RWPE2 (cell line): ENCODE data around the gene KCMF1.

Experiments used
- ATAC-seq: fragments of 200-7000 bp; cut with Tn5 transposase; 3 replicates; pipeline ENCODE4 v1.9.1; 2021; ENCODE audit warnings: low read depth
- DNase-seq: peaks from one replicate; pipeline ENCODE4 v3.0.0-alpha.2; 2020; ENCODE audit warnings: low spot score
- H3K27ac ChIP-seq: fragments of 450-650 bp; 2 replicates; pipeline ENCODE4 v1.5.1; 2017; ENCODE audit warnings: mild to moderate bottlenecking; ENCODE audit not compliant: poor library complexity, severe bottlenecking
- H3K27me3 ChIP-seq: fragments of 250-450 bp; sonication (Bioruptor Pico); 2 replicates; pipeline ENCODE4 v1.5.1; 2021; ENCODE audit warnings: mild to moderate bottlenecking, moderate library complexity; ENCODE audit not compliant: insufficient read depth, poor library complexity, severe bottlenecking
- H3K36me3 ChIP-seq: fragments of 250-450 bp; sonication (Bioruptor Pico); 2 replicates; pipeline ENCODE4 v1.5.1; 2020; ENCODE audit warnings: low read depth, mild to moderate bottlenecking, moderate library complexity
- H3K4me1 ChIP-seq: fragments of 250-450 bp; sonication (Bioruptor Pico); 2 replicates; pipeline ENCODE4 v1.5.1; 2021; ENCODE audit warnings: mild to moderate bottlenecking, moderate library complexity; ENCODE audit not compliant: insufficient read depth, poor library complexity, severe bottlenecking
- H3K4me3 ChIP-seq: fragments of 250-450 bp; sonication (Bioruptor Pico); 2 replicates; pipeline ENCODE4 v1.5.1; 2021; ENCODE audit warnings: mild to moderate bottlenecking, moderate library complexity; ENCODE audit not compliant: severe bottlenecking
- H3K9me3 ChIP-seq: fragments of 250-450 bp; sonication (Bioruptor Pico); 2 replicates; pipeline ENCODE4 v1.5.1; 2021; ENCODE audit warnings: mild to moderate bottlenecking, moderate library complexity; ENCODE audit not compliant: severe bottlenecking
- TF ChIP-seq, protein P1 (sequence below): fragments of 450-650 bp; IDR thresholded peaks from one replicate; pipeline ENCODE4 v1.5.1; 2017; ENCODE audit warnings: mild to moderate bottlenecking, moderate library complexity; ENCODE audit not compliant: poor library complexity, severe bottlenecking

Gene KCMF1

GRCh38 chr2:84939426-84940087 lies 31.4 kb upstream of the KCMF1 start:
- Histone ChIP-seq H3K27me3 (no peaks in the 10 kb centered on the region), H3K4me1 (peaks cover 11% of the 10 kb centered on the region), H3K4me3 (no peak overlapping the region), H3K9me3 (no peaks in the 10 kb centered on the region), H3K36me3 (peaks cover 3% of the 10 kb centered on the region; the same call in 1 of the 2 replicates), H3K27ac (peak overlapping the region; percentile 31)
- ATAC-seq (no peak), DNase-seq (no peak)
- TF ChIP-seq, protein P1, sequence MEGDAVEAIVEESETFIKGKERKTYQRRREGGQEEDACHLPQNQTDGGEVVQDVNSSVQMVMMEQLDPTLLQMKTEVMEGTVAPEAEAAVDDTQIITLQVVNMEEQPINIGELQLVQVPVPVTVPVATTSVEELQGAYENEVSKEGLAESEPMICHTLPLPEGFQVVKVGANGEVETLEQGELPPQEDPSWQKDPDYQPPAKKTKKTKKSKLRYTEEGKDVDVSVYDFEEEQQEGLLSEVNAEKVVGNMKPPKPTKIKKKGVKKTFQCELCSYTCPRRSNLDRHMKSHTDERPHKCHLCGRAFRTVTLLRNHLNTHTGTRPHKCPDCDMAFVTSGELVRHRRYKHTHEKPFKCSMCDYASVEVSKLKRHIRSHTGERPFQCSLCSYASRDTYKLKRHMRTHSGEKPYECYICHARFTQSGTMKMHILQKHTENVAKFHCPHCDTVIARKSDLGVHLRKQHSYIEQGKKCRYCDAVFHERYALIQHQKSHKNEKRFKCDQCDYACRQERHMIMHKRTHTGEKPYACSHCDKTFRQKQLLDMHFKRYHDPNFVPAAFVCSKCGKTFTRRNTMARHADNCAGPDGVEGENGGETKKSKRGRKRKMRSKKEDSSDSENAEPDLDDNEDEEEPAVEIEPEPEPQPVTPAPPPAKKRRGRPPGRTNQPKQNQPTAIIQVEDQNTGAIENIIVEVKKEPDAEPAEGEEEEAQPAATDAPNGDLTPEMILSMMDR = no peak

DNA sequence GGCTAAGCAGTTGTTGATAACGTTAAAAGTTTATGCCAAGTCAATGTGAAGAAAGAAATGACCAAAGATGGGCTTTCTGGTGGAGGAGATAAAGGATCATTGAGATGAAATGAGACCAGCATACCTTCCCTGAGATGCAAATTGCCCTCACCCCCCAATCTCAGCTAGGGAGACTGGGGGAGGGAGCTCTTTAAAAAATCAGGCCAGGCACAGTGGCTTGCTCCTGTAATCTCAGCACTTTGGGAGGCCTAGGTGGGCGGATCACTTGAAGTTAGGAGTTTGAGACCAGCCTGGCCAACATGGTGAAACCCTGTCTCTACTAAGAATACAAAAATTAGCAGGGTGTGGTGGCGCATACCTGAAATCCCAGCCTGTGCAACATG lies 30.9 kb upstream of the KCMF1 start:
- no peak overlapping the region for H3K4me3 ChIP-seq
- H3K9me3 ChIP-seq = no peaks in the 10 kb centered on the region
- H3K27ac ChIP-seq = peak overlapping the region; percentile 31
- TF ChIP-seq, protein P1 = no peak
- peaks cover 12% of the 10 kb centered on the region for H3K4me1 ChIP-seq
- no peak for ATAC-seq
- H3K36me3 ChIP-seq = peaks cover 3% of the 10 kb centered on the region; the same call in 1 of the 2 replicates
- H3K27me3 ChIP-seq = no peaks in the 10 kb centered on the region
- DNase-seq = no peak

GRCh38 chr2:84940831-84941412 lies 30.0 kb upstream of the KCMF1 start:
- Histone ChIP-seq H3K36me3 (peaks cover 3% of the 10 kb centered on the region; the same call in 1 of the 2 replicates), H3K4me3 (no peak overlapping the region), H3K9me3 (no peaks in the 10 kb centered on the region), H3K27ac (peak overlapping the region; percentile 98), H3K27me3 (no peaks in the 10 kb centered on the region), H3K4me1 (peaks cover 20% of the 10 kb centered on the region)
- ATAC-seq (no peak), DNase-seq (no peak)
- TF ChIP-seq, protein P1 = no peak

GRCh38 chr2:84942166-84942565 lies 28.8 kb upstream of the KCMF1 start:
- TF ChIP-seq, protein P1 = no peak
- no peaks in the 10 kb centered on the region for H3K27me3 ChIP-seq
- H3K4me3 ChIP-seq = no peak overlapping the region
- no peaks in the 10 kb centered on the region for H3K9me3 ChIP-seq
- peaks cover 3% of the 10 kb centered on the region; the same call in 1 of the 2 replicates for H3K36me3 ChIP-seq
- peak overlapping the region; percentile 98 for H3K27ac ChIP-seq
- H3K4me1 ChIP-seq = peaks cover 31% of the 10 kb centered on the region
- DNase-seq = no peak
- no peak for ATAC-seq

- H3K4me1 ChIP-seq = peaks cover 32% of the 10 kb centered on the region
- peaks cover 3% of the 10 kb centered on the region; the same call in 1 of the 2 replicates for H3K36me3 ChIP-seq
Measured at GRCh38 chr2:84942964-84943421, 28.0 kb upstream of the KCMF1 start.

More at GRCh38 chr2:84942964-84943421, 28.0 kb upstream of the KCMF1 start:
- DNase-seq (no peak), ATAC-seq (no peak)
- no peaks in the 10 kb centered on the region for H3K27me3 ChIP-seq
- H3K27ac ChIP-seq = peak overlapping the region; percentile 98
- no peak overlapping the region for H3K4me3 ChIP-seq
- TF ChIP-seq, protein P1 = no peak
- H3K9me3 ChIP-seq = no peaks in the 10 kb centered on the region
